HG02840 (cell line): ENCODE measurements around the gene RNF130.

Source experiments
- ATAC-seq: cut with Tn5 transposase; IDR thresholded peaks from one replicate; pipeline ENCODE4 v1.9.1; 2021; ENCODE audit warnings: mild to moderate bottlenecking, moderate library complexity, moderate number of reproducible peaks; ENCODE audit not compliant: unreplicated experiment, low FRiP score

The RNF130 gene

DNA sequence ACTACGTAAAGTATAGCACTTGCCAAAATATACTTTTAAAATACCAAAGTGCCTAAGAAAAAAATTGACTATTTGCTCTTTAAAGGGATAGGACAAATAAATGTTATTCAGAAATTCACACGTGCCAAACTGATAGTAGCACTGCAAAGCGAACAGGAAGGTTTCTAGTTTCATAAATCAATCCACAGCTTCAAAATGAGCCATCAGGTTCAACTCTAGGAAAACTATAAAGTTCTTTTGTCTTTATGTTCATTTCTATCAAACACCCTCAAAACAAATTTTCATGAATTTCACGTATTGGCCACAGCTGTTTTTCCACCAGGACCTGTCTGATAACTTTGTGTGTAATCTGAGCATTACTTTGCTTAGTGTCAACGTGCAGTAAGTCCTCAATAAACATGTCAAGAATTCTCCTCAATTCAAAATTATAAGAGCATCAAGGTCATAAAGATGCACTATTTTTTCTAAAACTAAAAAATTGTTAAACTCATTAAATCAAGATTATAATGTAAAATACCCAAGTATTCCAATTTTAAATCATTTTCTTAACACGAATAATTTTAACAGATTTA, 3.0 kb downstream of the RNF130 start:
- no peak for ATAC-seq

DNA sequence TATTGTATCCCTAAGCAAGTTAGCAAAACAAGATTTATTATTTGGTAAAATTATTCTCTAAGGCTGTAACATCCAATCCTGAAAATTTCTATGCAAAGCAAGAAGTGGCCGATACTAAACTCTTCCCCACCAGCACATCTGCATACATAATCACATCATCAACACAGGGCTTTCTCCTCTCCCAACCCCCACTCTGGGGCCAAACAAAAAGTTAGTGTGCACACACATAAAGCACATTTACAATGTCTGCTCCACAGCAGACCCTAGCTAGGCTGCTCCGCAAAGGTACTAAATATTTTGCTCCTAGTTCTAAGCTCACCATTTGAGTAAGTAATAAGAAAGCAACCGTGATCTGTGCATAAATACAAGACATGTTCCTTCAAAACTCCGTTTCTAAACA, 3.6 kb downstream of the RNF130 start:
- ATAC-seq = no peak

GRCh38 chr5:180060192-180060591, 11.4 kb downstream of the RNF130 start:
- ATAC-seq = no peak

- no peak for ATAC-seq
Measured at GRCh38 chr5:180059326-180059725, 12.2 kb downstream of the RNF130 start.

GRCh38 chr5:180056153-180056552, 15.4 kb downstream of the RNF130 start:
- ATAC-seq = no peak

- no peak for ATAC-seq
Measured at GRCh38 chr5:180054226-180054625, 17.3 kb downstream of the RNF130 start.

DNA sequence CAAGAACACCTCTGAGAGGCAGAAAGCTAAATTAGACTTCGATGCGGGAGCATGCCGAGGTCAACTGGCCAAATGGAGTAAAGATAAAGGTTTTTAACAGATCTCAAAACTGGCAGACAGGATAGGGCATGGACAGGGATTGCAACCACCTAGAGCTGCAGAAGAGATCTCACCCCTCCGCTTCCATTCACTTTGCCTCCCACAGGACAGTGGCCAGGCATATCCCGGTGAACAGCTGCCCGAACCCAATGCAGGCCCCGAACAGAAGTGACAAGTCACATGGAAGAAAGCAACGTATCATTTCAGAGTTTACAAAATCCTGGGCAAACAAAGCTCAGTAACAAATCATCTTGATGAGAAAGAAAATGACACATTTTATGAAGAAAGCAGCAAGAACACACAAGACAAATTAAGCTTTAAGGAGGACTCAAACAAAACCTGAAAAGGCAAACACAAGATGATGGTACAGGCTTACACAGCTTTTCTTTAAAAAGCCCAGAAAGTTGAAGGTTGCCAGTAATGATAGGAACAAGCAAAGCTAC, 18.4 kb downstream of the RNF130 start:
- no peak for ATAC-seq

- ATAC-seq = no peak
Measured at GRCh38 chr5:180052211-180052818, 19.2 kb downstream of the RNF130 start.

GRCh38 chr5:180050121-180050940, 21.2 kb downstream of the RNF130 start:
- ATAC-seq = no peak

- no peak for ATAC-seq
Measured at GRCh38 chr5:180049185-180049548, 22.4 kb downstream of the RNF130 start.

GRCh38 chr5:180047667-180048066, 23.9 kb downstream of the RNF130 start:
- ATAC-seq = no peak

GRCh38 chr5:180046656-180047055, 24.9 kb downstream of the RNF130 start:
- ATAC-seq = no peak

DNA sequence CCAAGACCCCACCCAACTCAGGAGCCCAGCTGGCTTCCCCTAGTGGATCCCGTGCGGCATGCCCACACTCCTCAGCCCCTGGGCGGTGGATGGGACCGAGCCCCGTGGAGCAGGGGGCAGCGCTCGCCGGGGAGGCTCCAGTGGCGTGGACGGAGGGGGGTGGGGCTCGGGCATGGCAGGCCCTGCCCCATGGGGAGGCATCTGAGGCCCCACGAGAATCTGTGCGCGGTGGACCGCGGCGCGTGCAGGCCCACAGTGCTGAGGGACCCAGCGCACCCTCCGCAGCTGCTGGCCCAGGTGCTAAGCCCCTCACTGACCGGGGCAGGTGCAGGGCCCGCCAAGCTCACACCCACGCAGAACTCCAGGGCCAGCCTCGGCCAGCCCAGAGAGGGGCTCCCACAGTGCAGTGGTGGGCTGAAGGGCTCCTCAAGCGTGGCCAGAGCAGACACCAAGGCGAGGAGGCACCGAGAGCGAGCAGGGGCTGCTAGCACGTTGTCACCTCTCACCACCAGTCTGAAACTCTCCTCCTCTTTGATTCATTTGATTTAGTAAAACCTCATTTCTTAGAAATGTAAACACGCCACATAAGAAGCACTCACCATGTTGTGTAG, 25.6 kb downstream of the RNF130 start:
- no peak for ATAC-seq

DNA sequence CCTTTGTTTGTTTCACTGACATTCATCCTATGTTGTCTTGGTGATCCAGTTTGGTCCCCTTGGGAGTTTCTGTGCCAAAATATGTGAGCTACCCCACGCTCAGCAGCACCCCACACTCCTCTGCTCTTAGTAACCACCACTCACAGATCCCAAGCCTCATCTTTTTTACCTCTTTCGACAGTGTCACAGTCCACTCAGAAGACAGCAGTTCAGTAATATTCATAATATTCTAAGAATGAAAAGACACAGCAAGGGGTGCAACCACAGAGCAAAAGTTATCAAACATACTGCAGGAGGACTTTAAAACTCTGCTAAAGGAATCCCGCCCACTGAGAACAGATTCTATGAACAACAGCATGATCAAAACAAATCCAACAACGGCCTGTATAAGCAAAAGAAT, 28.2 kb downstream of the RNF130 start:
- ATAC-seq = no peak

GRCh38 chr5:180041301-180042274, 30.0 kb downstream of the RNF130 start:
- no peak for ATAC-seq

GRCh38 chr5:180040287-180041214, 31.0 kb downstream of the RNF130 start:
- no peak for ATAC-seq

GRCh38 chr5:180035206-180035931, 36.2 kb downstream of the RNF130 start:
- ATAC-seq = no peak

DNA sequence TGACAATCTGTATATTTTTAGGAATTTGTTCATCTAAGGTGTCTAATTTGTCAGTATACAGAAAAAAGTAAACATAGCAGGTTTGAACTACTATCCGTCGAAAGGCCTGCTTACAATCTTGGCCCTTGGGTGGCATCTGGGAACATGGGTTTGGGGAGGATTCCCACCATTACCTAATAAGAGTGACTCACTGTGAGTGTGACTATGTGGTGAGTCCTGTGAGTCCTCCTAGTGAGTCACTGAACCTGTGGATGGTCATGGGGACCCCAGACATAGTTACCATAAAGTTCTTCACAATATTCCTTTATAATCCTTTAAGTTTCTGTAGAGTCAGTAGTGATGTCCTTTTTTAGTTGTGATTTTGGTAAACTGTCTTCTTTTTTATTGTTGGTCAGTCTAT, 37.0 kb downstream of the RNF130 start:
- no peak for ATAC-seq
